RWPE1 (cell line): ENCODE results near the gene TMEM272.
"Not testable (repeated sequence)": the region's sequence is repeated elsewhere in the genome, so short reads cannot be mapped to it uniquely, and the experiment has no call there.

Source experiments
- CTCF ChIA-PET: fragments of 350-600 bp; sonication (Branson Sonifier 250); formaldehyde crosslinking; extraction: SDS; loops from one replicate; lab custom pipeline; 2021; lab: Yijun Ruan, JAX
- POLR2A ChIA-PET: fragments of 400-600 bp; formaldehyde crosslinking; extraction: SDS; loops from one replicate; lab custom pipeline; 2020; ENCODE audit warnings: antibody characterized with exemption; ENCODE audit not compliant: low non-redundant PET; lab: Yijun Ruan, JAX
- DNase-seq: peaks from one replicate; pipeline ENCODE4 v3.0.0; 2012; ENCODE audit warnings: low spot score
- H3K27ac ChIP-seq: fragments of 450-650 bp; 2 replicates; pipeline ENCODE4 v1.5.1; 2017
- TF ChIP-seq, protein P1 (sequence below): fragments of 450-650 bp; conservative IDR thresholded peaks from 2 replicates; pipeline ENCODE4 v1.5.1; 2017; ENCODE audit warnings: low read depth, mild to moderate bottlenecking

TMEM272 gene

DNA sequence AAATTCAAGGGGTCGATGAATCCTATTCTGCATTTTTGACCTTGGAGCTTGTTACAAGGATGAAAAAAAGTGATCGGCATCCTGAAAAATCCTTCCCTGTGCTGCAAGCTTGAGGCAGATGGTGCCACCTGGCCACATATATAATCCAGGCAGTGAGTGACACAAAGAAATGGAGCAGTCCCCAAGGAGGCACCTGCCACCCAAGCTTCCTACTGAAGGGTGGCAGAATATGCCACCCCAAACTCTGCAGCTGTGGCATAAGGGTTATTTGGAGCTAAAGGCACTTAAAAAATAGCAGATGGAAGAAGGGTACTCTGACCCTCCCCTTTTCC, 15.4 kb downstream of the TMEM272 start:
- CTCF ChIA-PET = interaction anchor here (0.9 kb wide), 1 partner anchor 9 kb away, joined by 4 read pairs; no protein-coding TSS in a partner anchor
- no peak overlapping the region for H3K27ac ChIP-seq

DNA sequence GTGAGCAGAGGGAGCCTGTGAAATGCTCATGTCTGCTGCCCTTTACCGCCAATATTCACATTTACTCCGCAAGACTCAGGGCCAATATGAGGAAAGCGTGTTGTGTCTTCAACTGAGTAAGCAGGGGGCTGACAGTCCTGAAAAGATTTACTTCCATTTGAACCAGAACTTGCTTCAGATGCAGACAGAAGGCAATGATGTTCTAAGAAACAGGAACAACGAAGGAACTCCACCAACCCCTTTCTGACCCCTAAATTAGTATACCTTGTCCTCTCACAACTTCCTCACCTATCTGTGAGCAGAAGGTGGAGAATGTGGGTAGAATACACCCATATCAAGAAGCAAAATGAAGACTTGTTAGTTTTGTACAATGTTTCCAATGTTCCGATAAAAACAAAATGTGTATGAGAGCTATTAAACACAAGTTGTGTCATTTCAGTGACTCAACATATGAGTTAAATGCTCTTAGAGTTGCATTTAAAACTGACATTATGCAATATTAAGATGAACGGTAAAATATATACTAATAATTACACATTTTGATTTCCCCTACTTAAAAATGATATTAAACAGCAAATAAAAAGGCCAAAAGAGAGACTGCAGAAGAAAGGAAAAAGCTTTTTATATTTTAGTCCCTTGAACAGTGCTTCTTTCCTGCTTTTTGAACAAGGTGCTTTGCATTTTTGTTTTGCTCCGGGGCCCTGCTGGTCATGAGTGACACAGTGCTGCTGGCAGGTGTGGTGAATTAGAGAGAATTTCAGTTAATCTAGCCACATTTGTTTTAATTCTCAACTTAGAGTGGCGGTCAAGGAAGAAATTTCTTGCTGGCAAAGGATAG, 16.0 kb downstream of the TMEM272 start:
- no peak overlapping the region for H3K27ac ChIP-seq
- no peak for DNase-seq
- ChIA-PET CTCF (interaction anchor here (0.9 kb wide), 1 partner anchor 8 kb away, joined by 4 read pairs; no protein-coding TSS in a partner anchor), POLR2A (no interaction called here)
- TF ChIP-seq, protein P1, sequence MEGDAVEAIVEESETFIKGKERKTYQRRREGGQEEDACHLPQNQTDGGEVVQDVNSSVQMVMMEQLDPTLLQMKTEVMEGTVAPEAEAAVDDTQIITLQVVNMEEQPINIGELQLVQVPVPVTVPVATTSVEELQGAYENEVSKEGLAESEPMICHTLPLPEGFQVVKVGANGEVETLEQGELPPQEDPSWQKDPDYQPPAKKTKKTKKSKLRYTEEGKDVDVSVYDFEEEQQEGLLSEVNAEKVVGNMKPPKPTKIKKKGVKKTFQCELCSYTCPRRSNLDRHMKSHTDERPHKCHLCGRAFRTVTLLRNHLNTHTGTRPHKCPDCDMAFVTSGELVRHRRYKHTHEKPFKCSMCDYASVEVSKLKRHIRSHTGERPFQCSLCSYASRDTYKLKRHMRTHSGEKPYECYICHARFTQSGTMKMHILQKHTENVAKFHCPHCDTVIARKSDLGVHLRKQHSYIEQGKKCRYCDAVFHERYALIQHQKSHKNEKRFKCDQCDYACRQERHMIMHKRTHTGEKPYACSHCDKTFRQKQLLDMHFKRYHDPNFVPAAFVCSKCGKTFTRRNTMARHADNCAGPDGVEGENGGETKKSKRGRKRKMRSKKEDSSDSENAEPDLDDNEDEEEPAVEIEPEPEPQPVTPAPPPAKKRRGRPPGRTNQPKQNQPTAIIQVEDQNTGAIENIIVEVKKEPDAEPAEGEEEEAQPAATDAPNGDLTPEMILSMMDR = no peak

More for the DNA sequence above, 15.4 kb downstream of the TMEM272 start:
- no peak for DNase-seq
- TF ChIP-seq, protein P1 = no peak
- POLR2A ChIA-PET = no interaction called here

DNA sequence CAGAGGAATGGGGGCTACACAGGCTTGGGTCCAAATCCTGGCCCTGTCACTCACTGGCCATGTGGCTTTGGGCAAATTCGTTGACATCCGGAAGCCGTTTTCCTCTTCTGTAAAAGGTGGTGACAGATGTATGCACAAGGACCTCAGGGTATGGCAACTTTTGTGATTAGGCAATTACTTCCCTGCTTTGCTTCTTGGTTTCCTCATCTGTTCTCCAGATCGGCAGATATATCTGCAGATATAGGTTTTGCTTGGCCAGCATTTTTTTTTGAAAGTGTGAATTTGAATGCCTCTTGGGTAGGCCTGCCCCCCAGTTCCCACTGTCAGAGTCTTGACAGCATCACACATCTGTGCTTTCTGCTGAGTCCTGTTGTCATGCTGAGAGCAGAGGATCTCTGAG, 17.7 kb downstream of the TMEM272 start:
- TF ChIP-seq, protein P1 = no peak
- ChIA-PET POLR2A (no interaction called here), CTCF (interaction anchor here (0.6 kb wide), 1 partner anchor 11 kb away, joined by 3 read pairs; no protein-coding TSS in a partner anchor)
- H3K27ac ChIP-seq = no peak overlapping the region
- no peak for DNase-seq

DNA sequence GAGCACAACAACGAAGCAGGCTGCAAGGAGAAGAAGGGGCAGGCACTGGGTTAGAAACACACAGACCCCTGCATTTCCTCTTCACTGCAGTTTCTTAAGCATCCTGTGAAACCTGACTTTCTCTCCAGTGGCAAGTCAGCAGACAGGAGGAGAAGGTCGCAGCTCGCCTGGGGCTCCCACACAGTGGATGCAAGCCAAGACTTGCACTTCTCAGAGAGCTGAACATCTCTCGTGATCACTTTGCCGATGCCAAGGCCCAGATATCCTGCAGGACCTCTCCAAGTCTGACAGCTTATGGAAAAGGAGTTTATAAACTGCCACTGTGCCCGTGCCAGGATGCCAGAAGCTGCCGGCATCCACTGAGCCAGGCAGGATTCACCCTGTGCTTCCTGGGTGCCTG, 18.4 kb downstream of the TMEM272 start:
- POLR2A ChIA-PET = no interaction called here
- CTCF ChIA-PET = interaction anchor here (0.6 kb wide), 1 partner anchor 11 kb away, joined by 3 read pairs; no protein-coding TSS in a partner anchor
- H3K27ac ChIP-seq = no peak overlapping the region
- TF ChIP-seq, protein P1 = no peak
- no peak for DNase-seq

DNA sequence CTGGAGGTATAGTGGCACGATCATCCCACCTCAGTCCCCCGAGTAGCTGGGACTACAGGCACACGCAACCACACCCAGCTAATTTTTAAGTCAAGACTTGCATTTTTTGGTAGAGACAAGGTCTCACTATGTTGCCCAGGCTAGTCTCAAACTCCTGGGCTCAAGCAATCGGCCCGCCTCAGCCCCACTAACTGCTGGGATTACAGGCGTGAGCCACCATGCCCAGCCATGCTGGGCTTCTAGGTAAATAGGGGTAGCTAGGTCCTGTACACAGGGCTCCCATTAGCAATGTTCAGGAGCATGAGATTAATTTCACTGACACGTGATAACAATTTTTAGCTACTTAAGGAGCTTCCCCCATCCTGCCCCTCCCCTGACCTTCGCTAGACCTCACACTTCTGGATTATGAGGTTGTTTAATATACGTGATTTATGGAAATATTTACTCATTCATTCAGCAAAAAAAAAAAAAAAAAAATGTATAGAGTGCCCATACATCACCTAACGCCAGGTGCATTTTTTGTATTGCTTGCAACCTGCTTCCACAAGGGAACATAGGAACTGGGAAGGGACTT, 19.2 kb downstream of the TMEM272 start:
- ChIA-PET POLR2A (no interaction called here), CTCF (interaction anchor here (0.6 to 1.3 kb wide), 3 partner anchors 10 to 1916 kb away, joined by 3 to 5 read pairs (median 3); no protein-coding TSS in a partner anchor)
- no peak overlapping the region for H3K27ac ChIP-seq
- DNase-seq = no peak
- TF ChIP-seq, protein P1 = no peak

DNA sequence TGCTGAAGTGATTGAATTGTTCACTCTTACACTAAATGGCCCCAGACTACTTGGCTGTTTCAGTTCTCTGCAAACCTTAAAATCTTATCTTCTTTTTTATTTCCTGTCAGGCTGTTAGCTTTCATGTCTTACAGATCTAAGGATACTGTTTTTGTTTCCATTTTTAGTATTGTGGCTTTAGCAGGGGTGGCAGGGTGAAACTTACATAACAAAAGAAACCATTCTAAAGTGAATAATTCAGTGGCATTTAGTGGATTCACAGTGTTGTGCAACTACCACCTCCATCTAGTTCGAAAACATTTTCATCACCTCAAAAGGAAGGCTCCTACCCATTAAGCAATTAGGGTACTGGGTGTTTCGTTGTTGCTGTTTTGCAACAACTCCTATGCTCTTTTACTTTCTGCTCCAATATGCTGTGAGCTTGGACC, 19.8 kb downstream of the TMEM272 start:
- TF ChIP-seq, protein P1 = no peak
- ChIA-PET POLR2A (no interaction called here), CTCF (interaction anchor here (0.6 to 1.3 kb wide), 3 partner anchors 10 to 1916 kb away, joined by 3 to 5 read pairs (median 3); no protein-coding TSS in a partner anchor)
- H3K27ac ChIP-seq = no peak overlapping the region
- no peak for DNase-seq

DNA sequence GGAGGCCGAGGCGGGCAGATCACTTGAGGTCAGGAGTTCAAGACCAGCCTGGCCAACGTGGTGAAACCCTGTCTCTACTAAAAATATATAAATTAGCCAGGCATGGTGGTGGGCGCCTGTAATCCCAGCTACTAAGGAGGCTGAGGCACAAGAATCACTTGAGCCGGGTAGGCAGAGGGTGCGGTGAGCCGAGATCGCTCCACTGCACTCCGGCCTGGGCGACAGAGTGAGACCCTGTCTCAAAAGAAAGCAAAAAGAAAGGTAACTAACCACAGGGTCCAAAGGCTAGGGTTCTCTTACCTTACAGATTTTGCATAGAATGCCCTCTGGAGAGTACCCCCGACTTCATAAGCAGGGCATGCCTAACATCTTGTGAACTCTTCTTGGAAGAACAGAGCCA, 20.3 kb downstream of the TMEM272 start:
- CTCF ChIA-PET = interaction anchor here (1.3 kb wide), 1 partner anchor 9 kb away, joined by 3 read pairs; no protein-coding TSS in a partner anchor
- POLR2A ChIA-PET, DNase-seq, H3K27ac ChIP-seq: not testable (repeated sequence)
